GM23338 (cell line): Measurements from ENCODE around the gene DAD1.

Source experiments
- CREB1 ChIP-seq: fragments of 250-450 bp; sonication (Bioruptor Pico); IDR thresholded peaks from 2 replicates; pipeline ENCODE4 v1.5.0; 2020; ENCODE audit warnings: low read depth, mild to moderate bottlenecking, moderate library complexity
- CTCF ChIP-seq, 2 experiments: fragments of 200-600 bp in 1 of 2; sonication (generic) in 1 of 2; conservative IDR thresholded peaks; 2 replicates each; pipeline versions ENCODE4 v1.5.1 to v1.6.1; 2016 to 2017; ENCODE audit warnings: antibody characterized with exemption in 2 of 2, low read depth in 2 of 2, mild to moderate bottlenecking in 2 of 2, moderate library complexity in 1 of 2
- ETS1 ChIP-seq: IDR thresholded peaks from 2 replicates; pipeline ENCODE4 v1.6.1; 2016; ENCODE audit warnings: antibody characterized with exemption
- EZH2 ChIP-seq: fragments of 200-600 bp; sonication (generic); IDR thresholded peaks from one replicate; pipeline ENCODE4 v1.8.0; 2017; ENCODE audit warnings: antibody characterized with exemption, mild to moderate bottlenecking, low read depth; ENCODE audit not compliant: unreplicated experiment
- EZH2phosphoT487 ChIP-seq: fragments of 200-600 bp; sonication (generic); IDR thresholded peaks from one replicate; pipeline ENCODE4 v1.8.1; 2018; ENCODE audit warnings: antibody characterized with exemption; ENCODE audit not compliant: unreplicated experiment
- JUNB ChIP-seq: IDR thresholded peaks from one replicate; pipeline ENCODE4 v1.6.1; 2016; ENCODE audit warnings: antibody characterized with exemption; ENCODE audit not compliant: unreplicated experiment
- NANOG ChIP-seq: IDR thresholded peaks from 2 replicates; pipeline ENCODE4 v1.6.1; 2016; ENCODE audit warnings: antibody characterized with exemption, borderline replicate concordance
- POLR2AphosphoS5 ChIP-seq: IDR thresholded peaks from 2 replicates; pipeline ENCODE4 v1.6.1; 2016; ENCODE audit warnings: antibody characterized with exemption, low read depth
- REST ChIP-seq: IDR thresholded peaks from one replicate; pipeline ENCODE4 v1.6.1; 2018; ENCODE audit warnings: antibody characterized with exemption; ENCODE audit not compliant: unreplicated experiment
- STAT1 ChIP-seq: IDR thresholded peaks from one replicate; pipeline ENCODE4 v1.6.1; 2016; ENCODE audit warnings: antibody characterized with exemption; ENCODE audit not compliant: unreplicated experiment
- ZNF114 ChIP-seq: fragments of 250-450 bp; sonication (Bioruptor Pico); IDR thresholded peaks from 2 replicates; pipeline ENCODE4 v1.5.0; 2020; ENCODE audit warnings: mild to moderate bottlenecking, moderate library complexity
- ZNF331 ChIP-seq: fragments of 250-450 bp; sonication (Bioruptor Pico); IDR thresholded peaks from 2 replicates; pipeline ENCODE4 v1.5.0; 2020; ENCODE audit warnings: low read depth, mild to moderate bottlenecking, moderate library complexity
- ZNF462 ChIP-seq: fragments of 250-450 bp; sonication (Bioruptor Pico); IDR thresholded peaks from 2 replicates; pipeline ENCODE4 v1.5.0; 2020; ENCODE audit warnings: mild to moderate bottlenecking, moderate library complexity

- TF ChIP-seq CTCF (conservative IDR thresholded peaks at IDR 0.05; ENCODE audit: low read depth in 2 of 2) (no peak), CREB1 (CRISPR knock-in tag) (no peak), EZH2 (no peak), REST (no peak), POLR2AphosphoS5 (no peak), ZNF114 (CRISPR knock-in tag) (no peak), EZH2phosphoT487 (no peak), ZNF331 (CRISPR knock-in tag) (no peak), STAT1 (no peak), ETS1 (no peak), NANOG (no peak), JUNB (no peak), ZNF462 (no peak)
Observed at GRCh38 chr14:22531451-22532344, 57.3 kb downstream of the DAD1 start.
